NOMO-1 treated with dmso at 0.1 percent for 144 hours (cell line): ENCODE results near the gene ARVCF.

Source experiments
- DNase-seq: peaks from one replicate; lab custom pipeline; 2025; ENCODE audit not compliant: unreplicated experiment; lab: John Stamatoyannopoulos, UW

The ARVCF gene

GRCh38 chr22:20031732-20032406, 15.2 kb upstream of the ARVCF start:
- no peak for DNase-seq

GRCh38 chr22:20029550-20030225, 13.1 kb upstream of the ARVCF start:
- DNase-seq, result no peak

GRCh38 chr22:20028855-20029549, 12.4 kb upstream of the ARVCF start:
- DNase-seq, result no peak

GRCh38 chr22:20027966-20028854, 11.6 kb upstream of the ARVCF start:
- no peak for DNase-seq

GRCh38 chr22:20026996-20027601, 10.5 kb upstream of the ARVCF start:
- DNase-seq, result no peak

- DNase-seq, result no peak
These were observed 9.7 kb upstream of the ARVCF start for GRCh38 chr22:20026204-20026908.

GRCh38 chr22:20025401-20026203, 9.0 kb upstream of the ARVCF start:
- DNase-seq, result no peak

GRCh38 chr22:20024650-20025397, 8.2 kb upstream of the ARVCF start:
- no peak for DNase-seq

GRCh38 chr22:20024225-20024624, 7.6 kb upstream of the ARVCF start:
- no peak for DNase-seq

GRCh38 chr22:20022978-20023613, 6.5 kb upstream of the ARVCF start:
- DNase-seq, result no peak

- no peak for DNase-seq
These were observed 5.8 kb upstream of the ARVCF start for GRCh38 chr22:20022231-20022977.

GRCh38 chr22:20021196-20022181, 4.9 kb upstream of the ARVCF start:
- DNase-seq, result no peak

- DNase-seq, result peak; percentile 91
These were observed 4.0 kb upstream of the ARVCF start, which contains the start of gene TANGO2 for GRCh38 chr22:20020533-20021195. TANGO2 (plus strand) TSS chr22:20021110; CDS start chr22:20036799, 15,689 bp downstream.

- no peak for DNase-seq
These were observed 3.3 kb upstream of the ARVCF start for GRCh38 chr22:20019661-20020532.

GRCh38 chr22:20018001-20018400, 1.4 kb upstream of the ARVCF start:
- DNase-seq, result no peak
